ENCODE data around the gene ZNF652. TPM values are rescaled to one million over a fixed set of nuclear protein-coding genes. Genes with fewer than 3 reads are reported as not detected.
A peak's percentile ranks its signal among the peaks of the same experiment; 100 is the strongest.

The ZNF652 gene
- total RNA-seq, 1 experiment from 2014 or later = 32.1 TPM

DNA sequence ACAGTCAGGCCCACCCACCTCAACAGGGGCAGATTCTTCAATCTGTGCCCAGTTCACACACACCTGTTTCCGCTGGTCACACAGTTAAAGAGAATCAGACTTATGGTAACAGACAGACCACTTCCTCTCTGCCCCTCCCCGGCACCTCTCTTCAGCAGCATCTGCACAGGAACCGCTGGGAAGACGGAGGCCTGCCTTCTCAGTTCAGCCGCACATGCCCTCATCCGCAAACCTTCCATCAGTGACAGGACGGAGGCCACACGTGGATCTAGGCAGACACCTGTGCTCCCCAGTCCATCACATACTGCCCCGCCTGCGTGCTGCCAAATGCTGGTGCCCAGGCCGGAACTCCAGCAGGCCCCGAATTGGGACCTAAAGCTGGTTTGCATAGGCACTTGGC, 42.3 kb upstream of the ZNF652 start:
- no peak overlapping the region for H3K27ac ChIP-seq (ENCODE audit: low read depth, low read length, poor library complexity, severe bottlenecking)
- TSS peak; percentile 49 for BruUV-seq (replicated peaks)
- H3K4me3 ChIP-seq (ENCODE audit: low read depth, low read length, poor library complexity, severe bottlenecking) = no peak overlapping the region
- CTCF ChIA-PET = no interaction called here
- intact Hi-C loops (cut with micrococcal nuclease; ENCODE audit: unreplicated experiment) = no loop called here
- H3K4me1 ChIP-seq (ENCODE audit: insufficient read depth, low read length, poor library complexity, severe bottlenecking) = no peaks in the 10 kb centered on the region
- no peak for TF ChIP-seq EZH2 (IDR thresholded peaks at IDR 0.05; ENCODE audit: borderline replicate concordance, low read depth, low read length, poor library complexity, severe bottlenecking)
- TF ChIP-seq CTCF (conservative IDR thresholded peaks at IDR 0.05; ENCODE audit: low read depth, low read length) = no peak
- POLR2A ChIA-PET (ENCODE audit: low non-redundant PET) = no interaction called here
- no peak for DNase-seq (ENCODE audit: low spot score)
- no peaks in the 10 kb centered on the region for H3K9me3 ChIP-seq (ENCODE audit: low read depth, low read length, poor library complexity, severe bottlenecking)
- no peaks in the 10 kb centered on the region for H3K27me3 ChIP-seq (replicated peaks; ENCODE audit: insufficient read depth, low read depth, low read length, poor library complexity)
- peaks cover 55% of the 10 kb centered on the region for H3K36me3 ChIP-seq (ENCODE audit: insufficient read depth, low read length, poor library complexity, severe bottlenecking)

GRCh38 chr17:49403514-49404289, 41.7 kb upstream of the ZNF652 start:
- Histone ChIP-seq H3K36me3 (ENCODE audit: insufficient read depth, low read length, poor library complexity, severe bottlenecking) (peaks cover 48% of the 10 kb centered on the region), H3K9me3 (ENCODE audit: low read depth, low read length, poor library complexity, severe bottlenecking) (no peaks in the 10 kb centered on the region), H3K27me3 (replicated peaks; ENCODE audit: insufficient read depth, low read depth, low read length, poor library complexity) (no peaks in the 10 kb centered on the region), H3K27ac (ENCODE audit: low read depth, low read length, poor library complexity, severe bottlenecking) (no peak overlapping the region), H3K4me3 (ENCODE audit: low read depth, low read length, poor library complexity, severe bottlenecking) (no peak overlapping the region), H3K4me1 (ENCODE audit: insufficient read depth, low read length, poor library complexity, severe bottlenecking) (no peaks in the 10 kb centered on the region)
- no TSS peak for BruUV-seq (replicated peaks)
- no peak for DNase-seq (ENCODE audit: low spot score)
- CTCF ChIA-PET = no interaction called here
- POLR2A ChIA-PET (ENCODE audit: low non-redundant PET) = no interaction called here
- TF ChIP-seq EZH2 (IDR thresholded peaks at IDR 0.05; ENCODE audit: borderline replicate concordance, low read depth, low read length, poor library complexity, severe bottlenecking) (no peak), CTCF (conservative IDR thresholded peaks at IDR 0.05; ENCODE audit: low read depth, low read length) (no peak)
- intact Hi-C loops (cut with micrococcal nuclease; ENCODE audit: unreplicated experiment) = no loop called here

GRCh38 chr17:49402706-49403105, 40.7 kb upstream of the ZNF652 start:
- intact Hi-C loops (cut with micrococcal nuclease; ENCODE audit: unreplicated experiment) = no loop called here
- Histone ChIP-seq H3K27ac (ENCODE audit: low read depth, low read length, poor library complexity, severe bottlenecking) (no peak overlapping the region), H3K9me3 (ENCODE audit: low read depth, low read length, poor library complexity, severe bottlenecking) (no peaks in the 10 kb centered on the region), H3K4me1 (ENCODE audit: insufficient read depth, low read length, poor library complexity, severe bottlenecking) (no peaks in the 10 kb centered on the region), H3K4me3 (ENCODE audit: low read depth, low read length, poor library complexity, severe bottlenecking) (no peak overlapping the region), H3K36me3 (ENCODE audit: insufficient read depth, low read length, poor library complexity, severe bottlenecking) (peaks cover 38% of the 10 kb centered on the region), H3K27me3 (replicated peaks; ENCODE audit: insufficient read depth, low read depth, low read length, poor library complexity) (no peaks in the 10 kb centered on the region)
- TF ChIP-seq CTCF (conservative IDR thresholded peaks at IDR 0.05; ENCODE audit: low read depth, low read length) = no peak
- no peak for TF ChIP-seq EZH2 (IDR thresholded peaks at IDR 0.05; ENCODE audit: borderline replicate concordance, low read depth, low read length, poor library complexity, severe bottlenecking)
- no peak for DNase-seq (ENCODE audit: low spot score)
- BruUV-seq (replicated peaks) = no TSS peak
- POLR2A ChIA-PET (ENCODE audit: low non-redundant PET) = no interaction called here
- CTCF ChIA-PET = no interaction called here
